OCI-LY1 (cell line): Measurements from ENCODE around the gene SULT1E1.

ENCODE experiments used
- H2AFZ ChIP-seq: fragments of 200-600 bp; sonication (generic), shearing (Covaris generic); 2 replicates; pipeline ENCODE4 v1.6.0; 2014; ENCODE audit warnings: antibody characterized with exemption, mild to moderate bottlenecking, low read length
- H3F3A ChIP-seq: fragments of 200-600 bp; sonication (generic), shearing (Covaris generic); 2 replicates; pipeline ENCODE4 v1.6.0; 2014; ENCODE audit warnings: mild to moderate bottlenecking, antibody characterized with exemption, low read length, moderate library complexity; ENCODE audit not compliant: insufficient read depth
- H3K27ac ChIP-seq: fragments of 200-600 bp; sonication (generic); 2 replicates; pipeline ENCODE4 v1.5.1; 2014; ENCODE audit warnings: low read length, mixed run types, mild to moderate bottlenecking, low read depth; ENCODE audit not compliant: poor library complexity, severe bottlenecking
- H3K27me3 ChIP-seq: fragments of 200-600 bp; sonication (generic); 2 replicates; pipeline ENCODE4 v1.6.0; 2014; ENCODE audit warnings: antibody characterized with exemption, mild to moderate bottlenecking, low read length, moderate library complexity; ENCODE audit not compliant: insufficient read depth
- H3K36me3 ChIP-seq: fragments of 200-600 bp; sonication (generic); 2 replicates; pipeline ENCODE4 v1.6.1; 2014; ENCODE audit warnings: mild to moderate bottlenecking, antibody characterized with exemption, low read length, moderate library complexity, mixed read lengths; ENCODE audit not compliant: insufficient read depth
- H3K4me1 ChIP-seq: fragments of 200-600 bp; sonication (generic); 2 replicates; pipeline ENCODE4 v1.5.1; 2014; ENCODE audit warnings: mild to moderate bottlenecking, low read length, moderate library complexity; ENCODE audit not compliant: insufficient read depth, severe bottlenecking
- H3K4me2 ChIP-seq: fragments of 200-600 bp; sonication (generic), shearing (Covaris generic); 2 replicates; pipeline ENCODE4 v1.6.1; 2014; ENCODE audit warnings: low read length
- H3K4me3 ChIP-seq: fragments of 200-600 bp; sonication (generic); 2 replicates; pipeline ENCODE4 v1.5.1; 2014; ENCODE audit warnings: low read length, low read depth, mild to moderate bottlenecking, mixed read lengths; ENCODE audit not compliant: poor library complexity, severe bottlenecking
- H3K79me2 ChIP-seq: fragments of 200-600 bp; shearing (Covaris generic); 2 replicates; pipeline ENCODE4 v1.6.1; 2016; ENCODE audit warnings: mixed run types, low read length, mixed read lengths; ENCODE audit not compliant: insufficient read depth
- H3K9ac ChIP-seq: fragments of 200-600 bp; sonication (generic), shearing (Covaris generic); 2 replicates; pipeline ENCODE4 v1.6.1; 2014; ENCODE audit warnings: mild to moderate bottlenecking, low read length, mixed read lengths
- H3K9me2 ChIP-seq: fragments of 200-600 bp; sonication (generic), shearing (Covaris generic); 2 replicates; pipeline ENCODE4 v1.6.1; 2014; ENCODE audit warnings: low read depth, mild to moderate bottlenecking, low read length, mixed read lengths
- H3K9me3 ChIP-seq: fragments of 200-600 bp; shearing (Covaris generic); 2 replicates; pipeline ENCODE4 v1.6.1; 2014; ENCODE audit warnings: low read length, mixed read lengths
- H4K20me1 ChIP-seq: fragments of 200-600 bp; sonication (generic), shearing (Covaris generic); 2 replicates; pipeline ENCODE4 v1.6.0; 2016; ENCODE audit warnings: mild to moderate bottlenecking, low read length; ENCODE audit not compliant: insufficient read depth
- EZH2 ChIP-seq: fragments of 200-600 bp; sonication (generic), shearing (Covaris generic); IDR thresholded peaks from 2 replicates; pipeline ENCODE4 v1.8.0; 2017; ENCODE audit warnings: borderline replicate concordance, mixed run types, mild to moderate bottlenecking, antibody characterized with exemption, low read length, moderate library complexity, mixed read lengths
- TF ChIP-seq, protein P1 (sequence below): fragments of 200-600 bp; sonication (generic), shearing (Covaris generic); IDR thresholded peaks from 2 replicates; pipeline ENCODE4 v1.5.1; 2017; ENCODE audit warnings: mild to moderate bottlenecking, antibody characterized with exemption, low read length, moderate library complexity, mixed read lengths

Gene SULT1E1

GRCh38 chr4:69813628-69814027 lies 46.3 kb downstream of the SULT1E1 start:
- H3K27me3 ChIP-seq = no peaks in the 10 kb centered on the region
- no peak for TF ChIP-seq EZH2
- TF ChIP-seq, protein P1, sequence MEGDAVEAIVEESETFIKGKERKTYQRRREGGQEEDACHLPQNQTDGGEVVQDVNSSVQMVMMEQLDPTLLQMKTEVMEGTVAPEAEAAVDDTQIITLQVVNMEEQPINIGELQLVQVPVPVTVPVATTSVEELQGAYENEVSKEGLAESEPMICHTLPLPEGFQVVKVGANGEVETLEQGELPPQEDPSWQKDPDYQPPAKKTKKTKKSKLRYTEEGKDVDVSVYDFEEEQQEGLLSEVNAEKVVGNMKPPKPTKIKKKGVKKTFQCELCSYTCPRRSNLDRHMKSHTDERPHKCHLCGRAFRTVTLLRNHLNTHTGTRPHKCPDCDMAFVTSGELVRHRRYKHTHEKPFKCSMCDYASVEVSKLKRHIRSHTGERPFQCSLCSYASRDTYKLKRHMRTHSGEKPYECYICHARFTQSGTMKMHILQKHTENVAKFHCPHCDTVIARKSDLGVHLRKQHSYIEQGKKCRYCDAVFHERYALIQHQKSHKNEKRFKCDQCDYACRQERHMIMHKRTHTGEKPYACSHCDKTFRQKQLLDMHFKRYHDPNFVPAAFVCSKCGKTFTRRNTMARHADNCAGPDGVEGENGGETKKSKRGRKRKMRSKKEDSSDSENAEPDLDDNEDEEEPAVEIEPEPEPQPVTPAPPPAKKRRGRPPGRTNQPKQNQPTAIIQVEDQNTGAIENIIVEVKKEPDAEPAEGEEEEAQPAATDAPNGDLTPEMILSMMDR = no peak

GRCh38 chr4:69811166-69811565 lies 48.8 kb downstream of the SULT1E1 start:
- no peak for TF ChIP-seq EZH2
- TF ChIP-seq, protein P1 = no peak
- no peaks in the 10 kb centered on the region for H3K4me1 ChIP-seq
- no peaks in the 10 kb centered on the region for H3F3A ChIP-seq
- H3K79me2 ChIP-seq = no peaks in the 10 kb centered on the region
- no peaks in the 10 kb centered on the region for H3K36me3 ChIP-seq
- no peak overlapping the region for H3K4me3 ChIP-seq
- H3K27me3 ChIP-seq = no peaks in the 10 kb centered on the region
- H3K9me3 ChIP-seq = no peaks in the 10 kb centered on the region
- H2AFZ ChIP-seq = no peak overlapping the region
- H3K4me2 ChIP-seq = no peak overlapping the region
- no peak overlapping the region for H3K27ac ChIP-seq
- no peak overlapping the region for H3K9ac ChIP-seq
- H3K9me2 ChIP-seq = no peaks in the 10 kb centered on the region
- H4K20me1 ChIP-seq = no peaks in the 10 kb centered on the region

More at GRCh38 chr4:69813628-69814027, 46.3 kb downstream of the SULT1E1 start:
- Histone ChIP-seq H3K4me3 (no peak overlapping the region), H4K20me1 (no peaks in the 10 kb centered on the region), H3K4me2 (no peak overlapping the region), H3K36me3 (no peaks in the 10 kb centered on the region), H3K4me1 (no peaks in the 10 kb centered on the region), H3K27ac (no peak overlapping the region), H3K9ac (no peak overlapping the region), H2AFZ (no peak overlapping the region), H3K9me3 (no peaks in the 10 kb centered on the region), H3F3A (no peaks in the 10 kb centered on the region), H3K79me2 (no peaks in the 10 kb centered on the region), H3K9me2 (no peaks in the 10 kb centered on the region)

GRCh38 chr4:69800599-69800998 lies 59.3 kb downstream of the SULT1E1 start:
- Histone ChIP-seq H3K4me1 (no peaks in the 10 kb centered on the region), H3K9me3 (no peaks in the 10 kb centered on the region), H2AFZ (no peak overlapping the region), H3K36me3 (no peaks in the 10 kb centered on the region), H3K9me2 (no peaks in the 10 kb centered on the region), H3K4me2 (no peak overlapping the region), H3K79me2 (no peaks in the 10 kb centered on the region), H3K4me3 (no peak overlapping the region), H3F3A (no peaks in the 10 kb centered on the region), H4K20me1 (no peaks in the 10 kb centered on the region), H3K27ac (no peak overlapping the region), H3K9ac (no peak overlapping the region), H3K27me3 (no peaks in the 10 kb centered on the region)
- TF ChIP-seq EZH2 = no peak
- TF ChIP-seq, protein P1 = no peak
